T-helper 1 cell (primary cell): ENCODE measurements around the gene MYO5B.
A peak's percentile ranks its signal among the peaks of the same experiment; 100 is the strongest.
"Not testable (repeated sequence)": the region's sequence is repeated elsewhere in the genome, so short reads cannot be mapped to it uniquely, and the experiment has no call there.

Source experiments
- DNase-seq, 5 donors: peaks; one replicate each; pipeline ENCODE4 v3.0.0-alpha.2; 2012 to 2020

The MYO5B gene

GRCh38 chr18:49847524-49847923, 347.4 kb downstream of the MYO5B start:
- DNase-seq, result no peak

DNA sequence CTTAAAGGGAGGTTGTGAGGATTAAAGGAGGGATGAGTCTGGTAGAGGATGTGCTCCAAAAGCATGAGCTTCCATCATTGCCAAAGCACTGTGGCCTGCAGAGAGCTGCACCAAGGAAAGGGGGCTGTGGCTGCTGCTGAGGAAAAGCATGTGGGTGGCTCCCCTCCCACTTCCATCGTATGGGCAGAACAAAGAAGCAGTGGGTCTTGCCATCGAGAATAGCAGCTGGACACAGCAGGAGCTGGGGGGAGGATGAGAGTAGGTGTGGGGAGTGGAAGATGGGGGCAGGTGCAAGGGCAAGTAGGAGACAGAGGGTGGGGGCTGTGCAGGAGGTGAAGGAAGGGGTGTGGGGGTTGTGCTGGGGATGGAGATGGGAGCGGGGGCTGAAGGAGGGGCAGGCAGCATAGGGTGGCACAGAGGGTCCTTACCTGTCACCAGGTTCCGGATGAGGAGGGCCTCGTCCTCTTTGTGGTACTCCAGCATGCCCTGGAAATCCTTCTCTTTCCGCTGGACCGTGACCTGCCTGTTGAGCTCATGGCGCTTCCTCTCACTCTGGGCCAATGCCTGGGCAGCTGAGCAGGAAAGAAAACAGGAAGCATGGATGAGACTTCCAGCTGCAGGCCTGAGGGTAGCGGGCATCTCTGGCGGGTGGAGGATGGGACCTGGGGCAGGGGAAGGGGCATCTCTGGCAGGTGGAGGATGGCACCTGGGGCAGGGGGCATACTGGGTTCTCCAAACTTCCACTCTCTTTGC, 348.1 kb downstream of the MYO5B start:
- no peak for DNase-seq

DNA sequence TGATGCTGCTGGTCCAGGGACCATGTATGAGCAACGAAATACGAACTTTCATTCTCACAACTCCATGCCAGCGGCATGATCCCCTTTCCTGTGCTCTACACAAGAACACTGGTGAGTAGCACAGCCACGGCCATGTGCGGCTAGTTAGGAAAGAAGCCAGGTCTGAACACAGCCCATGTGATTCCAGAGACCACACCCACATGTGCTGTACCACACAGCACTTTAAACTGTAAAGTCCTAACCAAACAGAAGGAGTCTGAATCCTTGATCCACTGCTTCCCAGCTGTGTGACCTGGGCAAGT, 348.6 kb downstream of the MYO5B start:
- no peak for DNase-seq

- no peak for DNase-seq
Measured at GRCh38 chr18:49845629-49846360, 349.2 kb downstream of the MYO5B start.

DNA sequence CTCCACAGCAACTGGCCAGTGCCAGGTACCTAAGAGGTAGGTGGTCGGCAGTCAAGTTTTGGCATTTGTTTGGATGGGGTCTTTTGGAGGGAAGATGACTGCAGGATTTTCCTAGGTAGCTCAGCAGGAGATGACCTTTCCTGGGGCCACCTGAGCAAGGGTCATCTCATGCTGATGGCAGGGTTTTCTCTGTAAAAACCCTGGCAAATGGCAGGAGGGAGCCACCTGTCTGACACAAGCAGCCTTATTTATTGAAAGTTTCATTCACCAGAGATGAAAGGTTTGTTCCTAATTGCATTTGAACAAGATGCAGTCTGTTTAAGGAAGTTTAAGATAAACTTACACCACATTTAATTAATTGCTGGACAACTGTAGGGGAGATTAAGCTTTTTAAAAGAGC, 350.0 kb downstream of the MYO5B start:
- DNase-seq, result no peak

GRCh38 chr18:49843778-49844625, 350.9 kb downstream of the MYO5B start:
- DNase-seq, result no peak

DNA sequence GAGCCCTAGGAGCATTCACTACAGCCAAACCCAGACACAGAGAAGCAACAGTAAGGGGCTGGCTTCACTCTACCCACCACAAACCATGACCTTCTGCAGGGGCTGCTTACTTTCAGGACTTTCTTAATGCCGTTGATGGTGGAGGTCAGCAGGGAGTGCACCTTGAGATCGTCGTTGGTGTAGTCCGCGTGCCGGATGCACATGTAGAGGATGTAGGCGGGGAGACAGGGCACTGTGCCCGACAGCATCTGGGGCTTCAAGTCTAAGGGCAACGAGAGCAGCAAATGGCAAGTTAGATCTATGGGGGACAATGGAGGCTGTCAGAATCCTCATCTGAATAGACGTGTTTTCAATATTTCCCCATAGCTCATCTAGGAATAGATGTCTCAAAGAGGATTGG, 351.8 kb downstream of the MYO5B start:
- DNase-seq, result no peak

DNA sequence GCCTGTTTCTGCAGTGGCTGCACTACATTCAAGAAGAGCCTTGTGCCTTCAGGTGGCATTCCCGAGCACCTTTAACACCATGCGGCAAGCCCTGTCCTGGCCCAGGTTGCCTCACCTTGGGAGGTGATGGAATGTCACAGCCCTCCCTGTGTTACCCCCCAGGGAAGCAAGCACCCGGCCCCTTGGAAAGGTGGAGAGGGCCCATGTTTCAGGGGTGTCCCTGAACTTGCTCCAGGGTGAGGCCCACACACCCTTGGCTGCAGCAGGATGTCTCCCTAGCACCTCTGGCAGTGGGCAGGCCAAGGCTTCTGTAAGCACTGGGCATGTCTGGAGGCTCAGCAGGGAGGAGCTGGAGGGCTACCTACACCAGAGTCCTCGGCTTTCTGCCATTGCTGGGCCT, 352.3 kb downstream of the MYO5B start:
- no peak for DNase-seq

GRCh38 chr18:49841236-49842217, 353.4 kb downstream of the MYO5B start:
- no peak for DNase-seq

- no peak for DNase-seq
Measured at GRCh38 chr18:49839012-49839411, 355.9 kb downstream of the MYO5B start.

DNA sequence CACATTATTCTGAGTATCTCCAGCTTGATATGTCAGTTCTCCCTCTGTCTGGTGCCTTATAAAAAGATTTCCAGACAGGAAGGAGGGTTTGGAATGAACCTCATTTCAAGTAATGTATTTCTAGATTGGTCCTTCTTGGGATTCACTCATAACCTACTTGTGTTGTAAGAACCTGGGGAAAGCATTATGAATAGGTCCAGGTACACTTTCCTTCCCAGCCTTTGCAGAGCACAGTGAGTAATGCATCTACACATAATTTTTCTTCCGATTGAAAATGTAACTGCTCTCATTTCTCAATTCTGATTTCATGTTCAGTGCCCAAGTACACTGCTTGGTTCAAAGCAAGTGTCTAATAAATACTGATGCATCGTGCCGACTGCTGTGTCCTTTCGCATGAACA, 356.6 kb downstream of the MYO5B start:
- no peak for DNase-seq

- no peak for DNase-seq
Measured at GRCh38 chr18:49837889-49838288, 357.1 kb downstream of the MYO5B start.

GRCh38 chr18:49837316-49837835, 357.6 kb downstream of the MYO5B start:
- DNase-seq, result not testable (repeated sequence)

GRCh38 chr18:49835405-49835804, 359.5 kb downstream of the MYO5B start:
- DNase-seq, result no peak

- no peak for DNase-seq
Measured at GRCh38 chr18:49834258-49834657, 360.7 kb downstream of the MYO5B start.

GRCh38 chr18:49833814-49834213, 361.1 kb downstream of the MYO5B start:
- no peak for DNase-seq

DNA sequence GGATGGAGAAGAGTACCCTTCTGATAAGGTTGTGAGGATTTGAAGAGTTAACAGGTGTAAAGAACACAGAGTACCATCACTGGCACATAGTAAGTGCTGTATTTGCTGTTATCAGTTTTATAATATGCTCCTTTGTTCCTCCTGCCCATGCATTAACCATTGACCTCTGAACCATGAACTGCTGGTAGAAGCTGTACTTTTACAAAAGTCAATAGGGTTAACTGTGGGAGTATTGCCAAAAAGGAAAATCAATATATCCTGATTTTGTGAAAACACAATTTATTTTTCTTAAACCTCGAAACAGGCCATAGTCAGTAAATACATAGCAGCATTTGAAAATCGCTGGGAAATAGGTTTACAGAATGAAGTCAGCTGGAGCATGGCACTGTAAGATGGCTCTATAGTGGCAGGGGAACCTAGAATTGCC, 362.7 kb downstream of the MYO5B start:
- DNase-seq, result no peak

GRCh38 chr18:49827996-49828395, 367.0 kb downstream of the MYO5B start:
- DNase-seq, result no peak

DNA sequence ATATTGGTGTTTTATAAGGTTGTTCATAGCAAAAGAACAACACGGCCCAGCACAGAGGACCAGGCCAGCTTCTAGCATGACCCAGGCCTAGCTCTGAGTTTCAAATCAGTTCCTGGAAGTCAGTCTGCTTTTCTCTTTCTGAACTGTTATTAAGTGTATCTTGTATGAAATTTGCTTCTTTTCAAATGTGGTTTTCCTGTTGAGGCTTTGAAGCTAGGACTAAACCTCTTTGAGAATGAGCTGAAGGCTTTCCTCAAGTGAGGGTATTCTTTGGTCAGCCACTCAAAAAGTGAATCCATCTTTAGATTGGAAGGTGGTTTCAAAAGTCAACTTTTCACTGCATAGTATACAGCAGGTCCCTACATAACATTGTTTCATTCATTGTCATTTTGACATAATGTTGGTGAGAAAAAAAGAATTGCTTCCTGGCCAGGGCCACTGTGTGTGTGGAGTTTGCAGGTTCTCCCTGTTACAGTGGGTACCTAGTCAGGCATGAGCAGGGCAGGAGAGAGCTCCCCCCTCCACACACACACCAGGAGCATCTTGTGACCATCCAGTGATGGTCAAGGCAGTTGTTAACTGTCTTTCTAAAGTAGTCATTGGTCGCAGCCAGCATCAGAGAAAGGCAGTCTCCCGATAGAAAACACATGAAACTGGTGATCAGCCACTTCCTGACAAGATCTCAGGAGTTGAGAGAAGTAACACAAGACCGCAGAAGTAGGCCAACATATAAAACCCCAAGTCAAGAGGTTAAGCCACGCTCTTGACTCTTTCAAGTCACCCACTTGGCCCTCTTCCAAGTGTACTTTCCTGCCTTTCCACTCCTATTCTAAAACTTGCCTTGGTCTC, 374.9 kb downstream of the MYO5B start:
- DNase-seq, result peak in 4 of 5 donors; percentile 20 to 84 (median 42)

- DNase-seq, result no peak
Measured at GRCh38 chr18:49819071-49819662, 375.8 kb downstream of the MYO5B start.

DNA sequence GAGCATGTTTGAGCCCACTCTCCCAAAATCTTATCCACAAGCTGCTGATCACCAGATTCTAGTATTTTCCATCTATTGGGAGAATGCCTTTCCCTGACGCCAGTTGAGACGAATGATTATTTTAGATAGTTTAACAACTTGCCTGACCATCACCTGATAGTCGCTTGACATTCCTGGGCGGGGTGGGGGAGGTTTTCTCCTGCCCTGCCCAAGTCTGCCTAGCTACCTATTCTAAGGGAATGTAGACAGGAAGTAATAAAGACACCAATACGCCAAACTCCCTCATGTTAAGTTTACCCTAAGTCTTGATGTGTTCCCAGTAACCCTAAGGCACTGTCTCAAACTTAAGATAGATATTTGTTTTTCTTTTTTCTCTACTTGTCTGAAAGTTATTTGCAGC, 377.0 kb downstream of the MYO5B start:
- no peak for DNase-seq
